ENCODE data around the gene MTMR3.

MTMR3 gene

GRCh38 chr22:30005213-30005857 lies 122.4 kb downstream of the MTMR3 start:
- peak; percentile 84 for DNase-seq

GRCh38 chr22:30007361-30007760 lies 124.4 kb downstream of the MTMR3 start:
- no peak for DNase-seq

GRCh38 chr22:30008401-30008800 lies 125.4 kb downstream of the MTMR3 start:
- no peak for DNase-seq

GRCh38 chr22:30009478-30009877 lies 126.5 kb downstream of the MTMR3 start:
- no peak for DNase-seq

- no peak for DNase-seq
Measured at GRCh38 chr22:30010789-30011405, 127.9 kb downstream of the MTMR3 start.

GRCh38 chr22:30013201-30013600 lies 130.2 kb downstream of the MTMR3 start:
- no peak for DNase-seq

- DNase-seq = no peak
Measured at GRCh38 chr22:30014244-30014643, 131.3 kb downstream of the MTMR3 start.

GRCh38 chr22:30015229-30015797 lies 132.3 kb downstream of the MTMR3 start:
- DNase-seq = no peak

- no peak for DNase-seq
Measured at GRCh38 chr22:30015846-30016245, 132.9 kb downstream of the MTMR3 start.

GRCh38 chr22:30016596-30016995 lies 133.6 kb downstream of the MTMR3 start:
- no peak for DNase-seq

- DNase-seq = no peak
Measured at GRCh38 chr22:30017375-30018223, 134.6 kb downstream of the MTMR3 start.

- no peak for DNase-seq
Measured at GRCh38 chr22:30020511-30020910, 137.5 kb downstream of the MTMR3 start.

- DNase-seq = no peak
Measured at GRCh38 chr22:30021338-30021737, 138.4 kb downstream of the MTMR3 start.

- no peak for DNase-seq
Measured at GRCh38 chr22:30021881-30022619, 139.1 kb downstream of the MTMR3 start.

GRCh38 chr22:30023099-30023660 lies 140.2 kb downstream of the MTMR3 start:
- no peak for DNase-seq

- no peak for DNase-seq
Measured at GRCh38 chr22:30024231-30024630, 141.3 kb downstream of the MTMR3 start.

- DNase-seq = no peak
Measured at GRCh38 chr22:30025221-30025620, 142.2 kb downstream of the MTMR3 start.

- DNase-seq = no peak
Measured at GRCh38 chr22:30026756-30027155, 143.8 kb downstream of the MTMR3 start.

- DNase-seq = no peak
Measured at GRCh38 chr22:30027169-30027568, 144.2 kb downstream of the MTMR3 start.

- no peak for DNase-seq
Measured at GRCh38 chr22:30027791-30028190, 144.8 kb downstream of the MTMR3 start.

GRCh38 chr22:30028731-30029130 lies 145.8 kb downstream of the MTMR3 start:
- DNase-seq = no peak

- DNase-seq = no peak
Measured at GRCh38 chr22:30029512-30029911, 146.5 kb downstream of the MTMR3 start.

GRCh38 chr22:30030329-30030728 lies 147.4 kb downstream of the MTMR3 start:
- no peak for DNase-seq
